Motor neuron (in vitro differentiated cells): Measurements from ENCODE around the gene LYPLA2. TPM values are rescaled to one million over a fixed set of nuclear protein-coding genes. Genes with fewer than 3 reads are reported as not detected.
"Not testable (repeated sequence)": the region's sequence is repeated elsewhere in the genome, so short reads cannot be mapped to it uniquely, and the experiment has no call there.

ENCODE experiments used
- ATAC-seq, 8 experiments: fragments of 200-7000 bp; cut with Tn5 transposase; replicated peaks in 6 of 8; 2 replicates each; pipeline ENCODE4 v1.8.0; 2021; ENCODE audit warnings: mild to moderate bottlenecking in 8 of 8, moderate library complexity in 8 of 8
- H3K27ac ChIP-seq, 2 donors: fragments of 250-450 bp; sonication (Bioruptor Pico); 2 replicates each; pipeline ENCODE4 v1.9.0; 2021; ENCODE audit warnings: antibody characterized with exemption in 2 of 2, mild to moderate bottlenecking in 2 of 2, moderate library complexity in 1 of 2
- H3K4me1 ChIP-seq, 2 donors: fragments of 250-450 bp; sonication (Bioruptor Pico); replicated peaks in 1 of 2; 2 replicates each; pipeline ENCODE4 v1.6.1; 2021; ENCODE audit warnings: antibody characterized with exemption in 2 of 2, mild to moderate bottlenecking in 2 of 2, moderate library complexity in 1 of 2
- H3K4me3 ChIP-seq, 5 donors: fragments of 250-450 bp; sonication (Bioruptor Pico); 2 replicates each; pipeline ENCODE4 v1.9.0; 2021; ENCODE audit warnings: antibody characterized with exemption in 5 of 5, mild to moderate bottlenecking in 5 of 5, moderate library complexity in 4 of 5
- WGBS, 10 experiments: fragments of 450-650 bp; shearing (Covaris generic); methylation state at CpG; one replicate each; pipeline ENCODE4 v1.0.0; 2022; 5-methylcytosine and 5-hydroxymethylcytosine counted together
- in situ Hi-C, 9 experiments: fragments of 400-800 bp; cut with MboI; loops; one replicate each; pipeline ENCODE4 v1.15.0; 2021; ENCODE audit warnings: low sequenced_read_pairs in 9 of 9, low pct_unique_long_range_greater_than_20kb in 2 of 9; ENCODE audit not compliant: unreplicated experiment in 9 of 9
- total RNA-seq, 8 experiments: library from RNA; unstranded; fragments of 300-600 nt; gene quantifications; 2 replicates each; pipeline versions ENCODE4 v1.2.3 to v1.2.4, GENCODE V29; 2022

LYPLA2 gene
- total RNA-seq, 8 experiments from 2014 or later: 42.4 to 120 (median 61.1) TPM

DNA sequence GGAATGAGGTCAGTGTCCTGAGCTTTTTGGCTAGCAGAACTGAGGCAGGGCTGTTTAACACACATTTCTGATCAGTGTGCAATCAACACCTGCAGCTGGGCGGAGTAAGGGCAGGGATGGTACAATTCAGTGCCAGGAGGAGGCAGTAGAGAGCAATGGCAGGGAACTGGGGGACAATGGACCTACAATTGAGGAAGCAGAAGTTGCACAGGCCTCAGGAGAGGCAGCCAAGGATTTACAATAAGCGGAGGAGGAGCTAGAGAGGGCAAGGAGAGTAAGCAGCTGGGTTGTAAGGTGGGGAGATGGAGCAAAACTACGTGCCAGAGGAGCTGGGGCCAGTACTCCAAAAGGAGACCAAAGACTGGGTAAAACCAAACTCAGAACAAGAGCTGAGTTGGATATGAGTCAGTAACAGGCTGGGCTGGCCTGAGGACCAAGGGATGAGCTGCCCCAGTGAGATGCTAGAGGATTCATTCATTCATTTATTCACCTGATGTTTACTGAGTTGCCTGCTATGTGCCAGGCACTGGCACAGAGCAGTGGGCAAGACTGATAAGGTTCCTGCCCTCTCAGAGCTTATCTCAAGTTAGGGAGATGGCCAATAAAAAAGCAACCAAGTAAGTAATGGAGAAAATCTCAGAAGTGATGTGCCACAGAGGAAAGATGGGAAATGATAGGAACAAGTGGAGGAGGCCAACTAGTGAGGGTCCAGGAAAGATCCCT is 20.0 kb downstream of the LYPLA2 start:
- in situ Hi-C loops: no loop called here

DNA sequence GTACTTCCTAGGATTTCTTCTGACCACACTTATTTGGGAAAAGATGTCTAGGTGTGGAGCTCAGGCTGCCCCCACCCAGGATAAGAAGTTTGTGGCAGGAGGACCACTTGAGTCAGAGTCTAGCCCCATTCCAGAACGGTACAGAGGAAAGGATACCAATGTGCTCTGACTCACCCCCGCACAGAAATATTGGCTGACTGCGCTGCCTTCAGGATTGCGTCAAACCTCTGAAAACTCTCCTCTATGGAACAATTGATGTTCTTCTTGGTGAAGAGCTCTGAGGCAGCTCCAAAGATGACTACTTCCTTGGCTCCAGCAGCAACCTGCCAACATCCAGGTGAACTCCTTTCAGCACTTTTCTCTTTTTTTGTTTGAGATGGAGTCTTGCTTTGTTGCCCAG is 23.1 kb downstream of the LYPLA2 start:
- ATAC-seq: no peak
- no peak overlapping the region for H3K4me3 ChIP-seq
- in situ Hi-C loops: no loop called here
- H3K27ac ChIP-seq: no peak overlapping the region
- 84 to 100% (median 93%) methylated on average over 2 to 4 of the region's 4 CpGs; no CpG with 5 or more reads in 3 of the 10 experiments for WGBS, 10 experiments
- no peaks in the 10 kb centered on the region for H3K4me1 ChIP-seq

More for the DNA sequence above, 20.0 kb downstream of the LYPLA2 start:
- ATAC-seq: peak in 5 of 8 experiments; percentile 22 to 75 (median 36)
- H3K4me3 ChIP-seq: no peak overlapping the region
- no peak overlapping the region for H3K27ac ChIP-seq
- H3K4me1 ChIP-seq: no peaks in the 10 kb centered on the region
- 20 to 92% (median 68%) methylated on average over 1 to 3 of the region's 3 CpGs; no CpG with 5 or more reads in 2 of the 10 experiments for WGBS, 10 experiments

DNA sequence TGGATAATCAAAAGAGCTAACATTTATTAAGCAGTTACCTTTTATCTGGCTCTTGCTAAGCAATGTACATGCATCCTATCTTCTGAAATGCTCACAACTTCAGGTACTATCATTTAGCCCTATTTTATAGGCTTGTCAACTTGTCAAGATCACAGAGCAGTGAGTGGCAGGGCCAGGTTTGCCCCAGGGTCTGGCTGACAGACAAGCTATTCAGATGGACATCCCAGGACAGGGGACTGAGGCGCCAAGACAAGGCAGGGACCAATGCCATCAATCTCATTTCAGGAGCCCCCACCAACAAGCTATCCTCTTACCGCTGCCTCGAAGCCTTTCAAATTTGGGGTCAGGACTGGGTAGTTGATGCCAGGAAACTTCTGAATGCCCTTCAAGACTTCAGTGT is 25.4 kb downstream of the LYPLA2 start:
- 80 to 100% (median 100%) methylated on average over 1 to 3 of the region's 3 CpGs; no CpG with 5 or more reads in 3 of the 10 experiments for WGBS, 10 experiments
- in situ Hi-C loops: no loop called here
- H3K4me3 ChIP-seq: no peak overlapping the region
- H3K4me1 ChIP-seq: no peaks in the 10 kb centered on the region
- ATAC-seq: no peak
- H3K27ac ChIP-seq: no peak overlapping the region

DNA sequence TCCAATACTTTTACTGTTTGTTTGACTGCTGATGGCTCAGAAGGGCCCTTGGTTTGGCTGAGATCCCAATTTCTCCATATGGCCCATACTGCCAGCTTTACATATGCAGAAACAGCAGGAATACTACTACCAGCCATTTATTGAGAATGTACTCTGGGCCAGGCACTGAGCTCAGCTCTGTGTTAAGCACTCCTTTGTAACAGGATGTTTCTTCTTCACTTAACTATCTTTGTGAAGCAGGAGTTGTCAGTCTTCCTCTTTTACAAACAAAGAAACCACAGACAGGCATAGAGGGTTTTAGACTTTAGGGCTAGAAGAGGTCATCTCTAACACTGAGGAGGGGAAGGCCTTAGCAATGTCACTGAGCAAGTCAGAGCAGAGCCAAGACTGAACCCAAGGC is 26.0 kb downstream of the LYPLA2 start:
- Histone ChIP-seq H3K4me3 (no peak overlapping the region), H3K27ac (no peak overlapping the region), H3K4me1 (no peaks in the 10 kb centered on the region)
- ATAC-seq: peak in 1 of 8 experiments; percentile 73
- in situ Hi-C loops: no loop called here

DNA sequence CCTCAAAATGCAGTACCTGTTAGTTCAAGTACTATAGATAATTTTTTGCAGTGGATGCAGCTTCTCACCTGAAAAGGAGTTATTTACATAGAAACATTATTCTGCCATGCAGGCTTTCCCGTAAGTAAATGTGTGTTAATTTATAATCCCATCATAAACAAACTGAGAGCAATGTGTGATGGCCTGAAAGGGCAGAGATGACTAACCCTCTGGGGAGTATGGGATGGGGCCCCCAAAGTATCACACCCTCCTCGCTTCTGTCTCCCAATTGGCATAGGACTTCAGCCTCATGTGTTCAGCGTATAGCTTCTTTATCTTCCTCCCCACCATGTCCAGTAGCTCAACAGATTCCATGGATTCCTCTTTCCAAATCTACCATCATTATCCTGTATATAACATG is 26.7 kb downstream of the LYPLA2 start:
- H3K4me3 ChIP-seq: no peak overlapping the region
- in situ Hi-C loops: no loop called here
- WGBS, 10 experiments: 85 to 100% (median 93%) methylated on average over 1 to 3 of the region's 3 CpGs; no CpG with 5 or more reads in 1 of the 10 experiments
- H3K27ac ChIP-seq: no peak overlapping the region
- no peak for ATAC-seq
- H3K4me1 ChIP-seq: no peaks in the 10 kb centered on the region

DNA sequence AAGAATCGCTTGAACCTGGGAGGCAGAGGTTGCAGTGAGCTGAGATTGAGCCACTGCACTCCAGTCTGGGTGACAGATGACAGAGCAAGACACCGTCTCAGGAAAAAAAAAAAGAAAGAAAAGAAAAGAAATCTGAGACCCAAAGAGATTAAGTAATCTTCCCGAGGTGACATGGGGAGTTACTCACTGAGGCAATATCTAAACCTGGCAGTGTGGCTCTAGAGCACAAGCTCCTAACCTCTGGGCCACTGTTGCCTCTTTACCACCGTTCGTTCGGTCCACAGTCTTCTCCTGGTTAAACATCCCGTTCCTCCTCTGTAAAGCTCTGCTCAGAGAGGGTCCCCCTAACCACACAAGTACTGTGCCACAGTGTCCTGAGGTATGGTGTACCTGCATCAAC is 32.8 kb downstream of the LYPLA2 start:
- no peak overlapping the region for H3K4me3 ChIP-seq
- ATAC-seq: no peak
- WGBS, 10 experiments: 60 to 100% (median 77%) methylated on average over 1 to 7 of the region's 7 CpGs; no CpG with 5 or more reads in 2 of the 10 experiments
- in situ Hi-C loops: no loop called here
- peaks cover 6 to 7% of the 10 kb centered on the region in 2 donors for H3K4me1 ChIP-seq
- H3K27ac ChIP-seq: no peak overlapping the region

DNA sequence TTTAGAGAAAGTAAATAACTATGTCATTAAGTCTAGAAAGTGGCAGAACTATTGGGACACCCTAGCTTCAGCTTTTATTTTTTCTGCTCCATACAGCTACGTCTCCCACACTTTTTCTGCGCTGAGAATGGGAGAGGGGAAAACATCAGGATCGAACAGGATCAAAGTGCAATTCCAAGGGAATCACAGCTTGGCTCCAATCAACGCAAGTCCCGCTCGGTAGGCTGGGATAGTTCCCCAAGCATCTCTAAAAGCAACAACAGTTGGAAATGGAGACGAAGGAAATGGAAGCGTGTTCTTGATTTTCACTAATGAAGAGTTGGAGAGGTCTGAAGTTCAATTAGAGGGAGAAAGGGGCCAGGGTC is 33.7 kb downstream of the LYPLA2 start:
- ATAC-seq: no peak
- peaks cover 6 to 7% of the 10 kb centered on the region in 2 donors for H3K4me1 ChIP-seq
- peak overlapping the region; percentile 74 to 83 for H3K27ac ChIP-seq

DNA sequence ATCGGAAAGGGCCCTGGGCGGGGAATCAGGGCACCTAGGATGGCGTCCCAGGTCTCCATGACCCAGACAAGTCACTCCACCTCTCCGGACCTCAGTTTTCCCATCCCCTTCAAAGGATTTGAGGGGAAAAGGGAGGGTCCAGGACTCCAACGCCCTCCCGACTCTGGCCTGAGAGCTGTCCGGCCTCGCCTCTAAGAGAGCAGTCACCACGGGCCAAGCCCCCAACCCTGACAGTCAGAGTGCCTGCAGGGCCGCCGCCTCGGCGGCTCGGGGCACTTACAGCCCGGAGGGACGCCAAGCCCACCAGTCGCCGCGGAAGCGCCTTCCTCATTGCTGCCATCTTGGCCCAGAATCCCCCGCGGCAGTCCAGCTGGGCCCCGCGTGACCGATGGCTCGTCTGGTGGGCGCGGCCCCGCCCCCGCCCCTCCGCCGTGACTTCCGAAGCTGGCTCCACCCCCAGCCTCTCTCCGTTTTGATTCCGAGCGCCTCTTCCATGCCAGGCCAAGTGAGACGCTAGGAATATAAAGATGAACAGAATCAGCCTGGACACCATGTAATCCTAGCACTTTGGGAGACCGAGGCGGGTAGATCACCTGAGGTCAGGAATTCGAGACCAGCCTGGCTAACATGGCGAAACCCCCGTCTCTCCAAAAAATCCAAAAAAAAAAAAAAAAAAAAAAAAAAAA is 34.3 kb downstream of the LYPLA2 start, which contains the start of gene HMGCL:
TSS of gene HMGCL (minus strand) at position 354 of the 686 bp plus-strand sequence. CDS start at position 340, 14 bp downstream.
- WGBS, 10 experiments: 0 to 12% (median 0%) methylated on average over 1 to 9 of the region's 42 CpGs; no CpG with 5 or more reads in 4 of the 10 experiments
- ATAC-seq: peak; percentile 93 to 98 (median 96)
- H3K27ac ChIP-seq: peak within 1 kb of the TSS; percentile 74 to 83
- H3K4me3 ChIP-seq: peak within 1 kb of the TSS; percentile 67 to 90 (median 88)
- H3K4me1 ChIP-seq: peaks cover 6 to 7% of the 10 kb centered on the region in 2 donors
- in situ Hi-C loops: no loop called here

More for the DNA sequence above, 33.7 kb downstream of the LYPLA2 start:
- WGBS, 10 experiments: 0 to 4% (median 2%) methylated on average over 1 to 8 of the region's 8 CpGs; no CpG with 5 or more reads in 2 of the 10 experiments
- H3K4me3 ChIP-seq: peak overlapping the region; percentile 67 to 90 (median 88)
- in situ Hi-C loops: no loop called here

DNA sequence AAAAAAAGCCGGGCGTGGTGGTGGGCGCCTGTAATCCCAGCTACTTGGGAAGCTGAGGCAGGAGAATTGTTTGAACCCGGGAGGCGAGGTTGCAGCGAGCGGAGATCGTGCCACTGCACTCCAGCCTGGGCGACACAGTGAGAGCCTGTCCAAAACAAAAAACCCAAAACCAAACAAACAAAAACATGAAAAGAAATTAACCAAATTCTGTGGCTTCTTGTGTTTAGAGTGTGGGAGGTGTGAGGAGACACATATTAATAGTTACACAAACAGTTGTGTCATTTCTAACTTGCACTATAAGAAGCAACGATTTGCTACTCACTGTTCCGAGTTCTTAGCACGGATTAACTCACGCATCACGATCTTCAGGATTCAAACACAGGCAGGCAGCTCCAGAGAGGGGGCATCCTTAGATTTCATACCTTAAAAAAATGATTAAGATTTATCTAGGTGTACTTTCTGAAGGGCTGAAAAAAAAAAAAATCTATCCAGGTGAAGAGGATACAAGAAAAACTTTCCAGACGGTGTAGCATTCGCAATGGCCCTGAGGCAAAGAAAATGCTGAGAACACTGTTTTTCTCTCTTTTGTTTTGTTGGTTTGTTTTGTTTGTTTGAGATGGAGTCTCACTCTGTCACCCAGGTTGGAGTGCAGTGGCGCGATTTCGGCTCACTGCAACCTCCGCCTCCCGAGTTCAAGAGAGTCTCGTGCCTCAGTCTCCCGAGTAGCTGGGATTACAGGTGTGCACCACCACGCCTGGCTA is 35.0 kb downstream of the LYPLA2 start:
- H3K4me3 ChIP-seq: peak overlapping the region; percentile 67 to 90 (median 88)
- 32 to 100% (median 84%) methylated on average over 3 to 21 of the region's 24 CpGs; no CpG with 5 or more reads in 1 of the 10 experiments for WGBS, 10 experiments
- in situ Hi-C loops: no loop called here
- ATAC-seq: peak in 1 of 8 experiments; percentile 10
- no peak overlapping the region for H3K27ac ChIP-seq
- peaks cover 6 to 7% of the 10 kb centered on the region in 2 donors for H3K4me1 ChIP-seq

DNA sequence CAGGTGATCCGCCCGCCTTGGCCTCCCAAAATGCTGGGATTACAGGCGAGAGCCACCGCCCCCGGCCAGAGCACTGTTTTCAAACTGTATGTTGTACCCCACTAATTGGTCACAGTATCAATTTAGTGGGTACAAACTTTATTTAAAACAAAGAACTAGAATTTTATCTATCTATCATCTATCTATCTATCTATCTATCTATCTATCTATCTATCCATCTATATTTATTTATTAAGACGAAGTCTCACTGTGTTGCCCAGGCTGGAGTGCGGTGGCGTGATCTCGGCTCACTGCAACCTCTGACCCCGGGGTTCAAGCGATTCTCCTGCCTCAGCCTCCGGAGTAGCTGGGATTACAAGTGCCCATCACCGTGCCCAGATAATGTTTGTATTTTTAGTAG is 35.6 kb downstream of the LYPLA2 start:
- in situ Hi-C loops, ATAC-seq, H3K27ac ChIP-seq, H3K4me1 ChIP-seq, H3K4me3 ChIP-seq: not testable (repeated sequence)
- WGBS, 10 experiments: 96 to 100% (median 100%) methylated on average over 1 to 13 of the region's 13 CpGs; no CpG with 5 or more reads in 1 of the 10 experiments

DNA sequence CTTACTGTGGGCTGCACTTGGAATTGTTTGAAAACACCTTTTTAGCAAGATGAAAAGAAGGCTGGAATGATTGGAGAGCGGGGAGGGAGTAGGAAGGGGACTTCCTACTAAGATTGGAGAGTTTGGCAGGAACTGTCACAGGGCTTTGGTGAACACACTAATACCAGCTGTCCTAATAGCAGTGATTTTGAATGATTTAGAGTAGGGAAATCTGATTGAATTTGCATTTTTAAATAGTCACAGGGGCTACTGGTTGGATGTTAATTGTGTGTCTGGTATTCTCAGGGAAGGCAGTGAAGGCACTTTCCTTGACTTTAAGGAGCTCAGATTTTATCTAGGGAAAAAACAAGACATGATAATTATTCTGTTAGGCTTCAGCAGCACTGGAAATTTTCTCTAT is 36.8 kb downstream of the LYPLA2 start:
- 50 to 100% (median 71%) methylated on average over 1 of the region's 1 CpG; no CpG with 5 or more reads in 1 of the 10 experiments for WGBS, 10 experiments
- H3K4me3 ChIP-seq: no peak overlapping the region
- in situ Hi-C loops: no loop called here
- H3K27ac ChIP-seq: no peak overlapping the region
- no peak for ATAC-seq
- peaks cover 6 to 7% of the 10 kb centered on the region in 2 donors for H3K4me1 ChIP-seq

DNA sequence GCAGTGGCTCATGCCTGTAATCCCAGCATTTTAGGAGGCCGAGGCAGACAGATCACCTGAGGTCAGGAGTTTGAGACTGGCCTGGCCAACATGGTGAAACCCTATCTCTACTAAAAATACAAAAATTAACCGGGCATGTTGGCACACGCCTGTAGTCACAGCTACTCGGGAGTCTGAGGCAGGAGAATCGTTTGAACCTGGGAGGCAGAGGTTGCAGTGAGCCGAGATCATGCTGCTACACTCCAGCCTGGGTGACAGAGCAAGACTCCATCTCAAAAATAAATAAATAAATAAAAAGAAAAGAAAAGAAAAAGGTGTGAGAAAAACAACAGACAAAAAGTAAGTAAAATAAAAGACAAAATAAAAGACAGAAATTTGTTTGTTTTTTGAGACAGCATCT is 43.2 kb downstream of the LYPLA2 start:
- ATAC-seq, H3K27ac ChIP-seq, H3K4me3 ChIP-seq, H3K4me1 ChIP-seq, in situ Hi-C loops: not testable (repeated sequence)
- WGBS, 10 experiments: 69 to 92% (median 80%) methylated on average over 4 to 6 of the region's 6 CpGs

DNA sequence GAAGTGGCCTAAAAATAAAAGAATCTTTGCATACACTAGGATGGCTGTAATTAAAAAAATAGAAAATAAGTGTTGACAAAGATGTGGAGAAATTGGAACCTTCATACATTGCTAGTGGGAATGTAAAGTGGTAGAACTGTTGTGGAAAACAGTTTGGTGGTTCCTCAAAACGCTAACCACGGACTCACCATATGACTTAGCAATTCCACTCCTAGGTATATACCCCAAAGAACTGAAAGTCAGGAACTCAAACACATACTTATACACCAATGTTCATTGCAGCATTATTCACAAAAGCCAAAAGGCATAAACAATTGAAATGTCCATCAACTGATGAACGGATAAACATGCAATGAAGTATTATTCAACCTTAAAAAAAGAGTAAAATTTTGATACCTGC is 45.1 kb downstream of the LYPLA2 start:
- Histone ChIP-seq H3K4me1 (peaks cover 0 to 3% of the 10 kb centered on the region in 2 donors), H3K27ac (no peak overlapping the region), H3K4me3 (no peak overlapping the region)
- 17 to 100% (median 66%) methylated on average over 1 to 3 of the region's 3 CpGs; no CpG with 5 or more reads in 1 of the 10 experiments for whole genome bisulfite sequencing, 10 experiments
- in situ Hi-C loops: no loop called here
- no peak for ATAC-seq
